Neural progenitor cell (in vitro differentiated cells): ENCODE results near the gene TCF25.

Source experiments
- CTCF ChIP-seq: fragments of 200-600 bp; sonication (generic); IDR thresholded peaks from 2 replicates; pipeline ENCODE4 v1.5.1; 2017; ENCODE audit warnings: antibody characterized with exemption, mild to moderate bottlenecking
- EZH2 ChIP-seq: fragments of 200-600 bp; sonication (generic); IDR thresholded peaks from 2 replicates; pipeline ENCODE4 v1.6.1; 2017; ENCODE audit warnings: antibody characterized with exemption, mild to moderate bottlenecking, moderate library complexity

DNA sequence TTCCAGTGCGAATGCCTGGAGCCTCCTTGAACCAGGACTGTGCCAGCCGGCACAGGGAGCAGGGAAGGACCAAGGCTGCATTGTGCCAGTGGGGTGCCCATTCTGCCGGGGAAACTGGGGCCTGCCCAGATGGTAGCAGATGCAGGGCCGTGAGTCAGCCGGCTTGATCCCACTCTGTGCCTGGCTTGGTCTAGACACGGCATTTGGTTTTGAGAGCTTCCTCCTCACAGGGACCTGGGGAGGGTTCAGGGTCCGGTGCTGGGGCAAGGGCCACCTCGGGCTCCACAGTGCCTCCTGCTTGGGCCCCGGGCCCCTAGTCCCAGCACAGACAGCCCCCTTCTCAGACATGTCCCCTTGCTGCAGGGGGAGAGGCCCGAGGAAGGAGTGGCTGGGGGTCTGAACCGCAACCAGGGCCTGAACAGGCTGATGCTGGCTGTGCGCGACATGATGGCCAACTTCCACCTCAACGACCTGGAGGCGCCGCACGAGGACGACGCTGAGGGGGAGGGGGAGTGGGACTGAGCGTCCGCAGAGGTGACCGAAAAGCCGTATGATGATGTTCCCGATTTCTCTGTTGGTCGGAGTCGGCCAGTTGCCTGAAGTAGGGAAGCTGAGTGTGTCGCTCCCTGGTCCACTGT, 37.4 kb downstream of the TCF25 start:
- no peak for TF ChIP-seq CTCF
- TF ChIP-seq EZH2, result no peak
